ENCODE measurements around the gene ERBB3. TPM values are rescaled to one million over a fixed set of nuclear protein-coding genes. Genes with fewer than 3 reads are reported as not detected.
"Not testable (repeated sequence)": the region's sequence is repeated elsewhere in the genome, so short reads cannot be mapped to it uniquely, and the experiment has no call there.

ERBB3 gene
- total RNA-seq, 1 donor, result 1.5 TPM

- peak overlapping the region; percentile 60 for H3K4me3 ChIP-seq (ENCODE audit: low read depth, low read length)
- TF ChIP-seq CTCF (IDR thresholded peaks at IDR 0.05; ENCODE audit: insufficient read depth, low read length), result no peak
- DNase-seq (ENCODE audit: low read depth), result no peak
Observed at GRCh38 chr12:56040963-56041551, 38.9 kb upstream of the ERBB3 start.

GRCh38 chr12:56041552-56042429 lies 38.2 kb upstream of the ERBB3 start, which contains the start of gene RPS26:
RPS26 (plus strand) TSS chr12:56041918; CDS start chr12:56042167, 249 bp downstream.
- peak; percentile 56 for TF ChIP-seq CTCF (IDR thresholded peaks at IDR 0.05; ENCODE audit: insufficient read depth, low read length)
- peak within 1 kb of the TSS; percentile 77 for H3K4me3 ChIP-seq (ENCODE audit: low read depth, low read length)
- peak; percentile 100 for DNase-seq (ENCODE audit: low read depth)

GRCh38 chr12:56042430-56042813 lies 37.5 kb upstream of the ERBB3 start:
- DNase-seq (ENCODE audit: low read depth), result not testable (repeated sequence)
- H3K4me3 ChIP-seq (ENCODE audit: low read depth, low read length), result peak overlapping the region; percentile 77

GRCh38 chr12:56042843-56043242 lies 37.1 kb upstream of the ERBB3 start:
- no peak for TF ChIP-seq CTCF (IDR thresholded peaks at IDR 0.05; ENCODE audit: insufficient read depth, low read length)
- no peak for DNase-seq (ENCODE audit: low read depth)
- H3K4me3 ChIP-seq (ENCODE audit: low read depth, low read length), result peak overlapping the region; percentile 77

GRCh38 chr12:56046027-56046780 lies 33.8 kb upstream of the ERBB3 start:
- DNase-seq (ENCODE audit: low read depth), result no peak
- no peak overlapping the region for H3K4me3 ChIP-seq (ENCODE audit: low read depth, low read length)
- no peak for TF ChIP-seq CTCF (IDR thresholded peaks at IDR 0.05; ENCODE audit: insufficient read depth, low read length)

- DNase-seq (ENCODE audit: low read depth), result no peak
- no peak for TF ChIP-seq CTCF (IDR thresholded peaks at IDR 0.05; ENCODE audit: insufficient read depth, low read length)
- H3K4me3 ChIP-seq (ENCODE audit: low read depth, low read length), result no peak overlapping the region
Observed at GRCh38 chr12:56053407-56053893, 26.5 kb upstream of the ERBB3 start.

GRCh38 chr12:56059964-56060363 lies 20.0 kb upstream of the ERBB3 start:
- DNase-seq (ENCODE audit: low read depth), result peak; percentile 59
- not testable (repeated sequence) for H3K4me3 ChIP-seq (ENCODE audit: low read depth, low read length)
